ENCODE data around the gene RPE.
A peak's percentile ranks its signal among the peaks of the same experiment; 100 is the strongest.

RPE gene

DNA sequence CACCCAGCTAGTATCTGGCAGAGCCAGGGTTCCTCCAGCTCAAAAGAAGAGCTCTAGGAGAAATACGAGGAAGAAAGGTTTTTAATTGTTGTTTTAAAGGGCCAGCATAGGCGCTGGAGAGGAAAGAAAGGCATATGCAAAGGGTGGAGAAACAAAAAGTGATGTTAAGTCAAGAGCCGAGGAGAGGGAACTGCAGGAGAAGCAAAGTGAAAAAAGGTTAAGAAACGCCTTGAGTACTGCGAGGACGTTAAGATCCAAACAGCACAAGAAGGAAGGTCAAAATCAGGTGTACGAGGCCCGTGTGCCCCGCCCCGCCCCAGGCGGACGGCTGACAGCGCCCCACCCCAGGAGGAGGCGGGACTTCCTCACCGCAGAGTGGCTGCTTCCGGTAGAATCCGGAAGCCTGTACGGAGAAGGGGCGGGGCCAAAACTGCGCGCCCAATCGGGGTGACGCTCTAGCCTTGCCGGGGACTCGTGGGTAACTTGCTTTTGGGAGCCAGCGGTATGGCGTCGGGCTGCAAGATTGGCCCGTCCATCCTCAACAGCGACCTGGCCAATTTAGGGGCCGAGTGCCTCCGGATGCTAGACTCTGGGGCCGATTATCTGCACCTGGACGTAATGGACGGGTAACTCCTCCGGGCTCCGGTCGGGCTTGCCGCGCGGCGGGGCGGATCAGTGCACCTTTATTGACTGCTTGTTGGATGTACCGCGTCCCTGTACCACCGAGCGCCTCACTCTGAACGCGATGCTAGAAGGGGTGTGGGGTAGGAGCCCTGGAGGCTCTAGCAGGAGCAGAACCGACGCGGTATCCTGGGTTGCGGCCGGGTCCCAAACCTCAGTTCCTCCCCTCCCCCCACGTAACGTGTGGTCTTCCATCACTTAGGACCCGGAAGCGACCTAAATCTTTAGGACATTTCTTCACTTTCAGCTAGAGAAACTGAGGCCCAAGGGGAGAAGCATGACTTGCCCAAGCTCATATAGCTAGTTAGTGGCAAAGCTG is at the start of gene RPE:
Gene RPE, plus strand, starts transcription at position 481 of the 1,000 bp plus-strand sequence. Its CDS starts 24 bp downstream, at position 505.
- DNase-seq, result peak; percentile 95

DNA sequence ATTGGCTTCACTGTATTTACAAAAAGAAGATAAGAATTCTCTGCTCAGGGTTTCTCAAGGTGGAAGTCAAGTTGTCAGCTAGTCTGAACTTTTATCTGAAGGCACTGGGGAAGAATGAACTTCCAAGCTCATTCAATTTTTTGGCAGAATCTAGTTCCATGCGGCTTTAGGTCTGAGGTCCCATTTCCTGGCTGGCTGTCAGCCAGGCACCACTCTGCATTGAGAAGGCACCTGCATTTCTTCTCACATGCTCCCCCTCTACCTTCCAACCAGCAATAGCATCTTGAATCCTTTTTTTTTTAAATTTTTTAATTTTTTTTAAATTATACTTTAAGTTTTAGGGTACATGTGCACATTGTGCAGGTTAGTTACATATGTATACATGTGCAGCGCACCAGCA is 46.2 kb upstream of the RPE start:
- DNase-seq, result no peak

DNA sequence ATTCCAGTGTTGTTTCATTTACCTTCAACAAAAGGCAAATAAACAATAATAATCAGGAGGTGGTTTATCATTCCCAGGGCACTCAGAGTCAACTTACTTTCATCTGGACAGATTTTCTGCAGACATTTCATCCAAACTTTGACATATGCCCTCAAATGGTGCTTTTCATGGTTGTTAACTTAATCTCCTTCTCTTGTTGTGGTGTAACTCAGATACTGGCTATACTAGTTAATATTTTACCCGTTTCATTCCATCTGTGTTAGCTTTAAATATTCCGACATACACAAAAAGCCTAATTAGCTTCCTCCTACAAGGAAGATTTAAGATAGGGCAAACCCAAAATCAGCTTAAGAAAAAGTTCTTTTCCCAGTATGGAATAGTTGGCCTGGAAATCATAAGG is 44.4 kb upstream of the RPE start:
- DNase-seq, result no peak

DNA sequence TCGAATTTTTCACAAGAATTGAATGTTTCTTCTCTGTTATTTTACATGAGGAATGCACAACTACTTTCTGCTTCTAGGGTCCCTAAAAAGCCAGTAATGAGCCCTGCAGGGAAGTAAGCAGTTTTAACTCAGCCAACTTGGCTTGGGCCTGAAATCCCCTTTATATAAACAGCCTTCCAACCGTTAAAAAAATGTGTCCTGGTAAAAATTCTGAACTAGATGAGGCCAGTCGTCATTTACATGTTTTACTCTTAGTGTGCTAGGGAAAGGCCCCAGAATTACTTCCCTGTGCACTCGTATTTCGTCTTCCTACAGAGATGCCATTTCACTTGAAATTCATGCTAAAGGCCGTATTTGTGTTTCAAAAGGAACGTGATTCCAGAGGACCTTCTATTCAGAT is 42.4 kb upstream of the RPE start:
- DNase-seq, result no peak

DNA sequence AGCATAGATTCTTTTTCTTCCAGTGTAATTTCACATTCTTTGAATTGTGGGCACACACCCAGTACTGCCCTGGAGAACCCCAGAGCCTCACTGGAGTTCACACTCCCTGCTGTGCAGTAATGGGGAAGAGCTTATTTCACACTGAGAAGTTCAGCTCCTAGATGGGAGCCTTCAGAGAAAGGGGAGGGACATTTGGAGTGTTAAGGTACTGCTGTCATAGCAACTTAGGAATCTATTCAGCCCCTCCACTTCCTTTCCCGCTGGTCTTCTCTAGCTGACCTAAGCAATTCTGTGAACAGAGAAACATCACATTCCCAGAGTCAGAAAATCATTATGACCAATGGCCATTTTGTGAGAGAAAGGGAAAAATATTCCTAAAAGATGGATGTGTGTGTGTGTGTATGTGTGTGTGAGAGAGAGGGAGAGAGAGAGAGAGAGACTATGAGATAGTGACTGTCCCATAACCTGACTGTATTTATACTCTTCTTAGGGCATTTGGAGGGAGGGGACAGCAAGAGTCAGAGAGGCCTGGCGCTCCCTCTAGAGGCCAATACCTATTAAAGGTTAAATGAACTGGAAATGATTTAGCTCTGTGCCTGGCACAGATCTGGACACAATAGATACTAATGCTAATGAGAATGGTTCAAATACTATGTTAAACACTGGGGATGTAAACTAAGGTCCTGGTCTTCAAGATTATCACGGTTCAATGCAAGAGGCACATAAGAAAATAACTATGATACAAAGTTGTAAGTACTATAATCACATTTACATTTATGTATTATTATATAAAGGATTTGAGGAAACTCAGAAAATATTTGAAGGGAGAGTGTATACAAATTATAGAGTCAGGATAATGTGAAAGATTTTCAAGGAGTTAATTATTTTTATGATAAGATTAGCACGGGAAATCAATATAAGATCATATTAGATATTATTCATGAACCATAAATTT is 41.5 kb upstream of the RPE start:
- peak; percentile 25 for DNase-seq

DNA sequence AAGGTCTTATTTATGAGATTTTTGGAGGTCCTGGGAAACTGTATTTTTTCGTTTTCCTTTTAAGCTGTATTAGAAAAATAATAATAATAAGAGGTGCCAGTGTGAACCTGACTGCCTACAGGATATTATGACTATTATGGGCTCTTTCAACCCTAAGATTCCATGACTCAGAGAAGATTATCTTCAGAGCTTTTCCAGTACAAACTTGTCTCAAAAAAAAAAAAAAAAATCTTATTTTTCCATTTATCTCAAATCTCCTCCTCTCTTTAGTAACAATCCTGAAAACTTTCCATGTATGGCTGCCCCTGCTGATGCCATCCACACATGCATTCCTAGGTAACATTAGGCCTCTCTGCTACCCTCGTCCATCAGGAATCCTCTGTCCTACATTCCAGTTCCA is 36.7 kb upstream of the RPE start:
- no peak for DNase-seq

DNA sequence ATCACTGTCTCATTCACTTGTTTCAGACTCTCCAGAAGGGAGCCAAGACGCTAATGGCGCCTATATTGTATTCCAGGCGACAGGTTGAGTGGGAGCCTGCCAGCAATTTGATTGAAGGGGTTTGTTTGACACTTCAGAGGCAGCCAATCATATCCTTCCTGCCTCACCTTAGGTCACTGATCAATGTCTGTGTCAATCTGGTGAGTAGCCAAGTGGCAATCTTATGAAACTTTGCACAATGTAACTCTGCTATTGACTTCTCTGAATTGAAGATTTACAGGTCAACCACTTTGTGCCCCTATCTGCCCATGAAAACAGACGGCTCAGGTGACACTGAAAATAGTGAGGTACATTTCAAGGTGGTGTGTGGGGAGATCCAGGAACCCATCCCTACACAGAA is 32.7 kb upstream of the RPE start:
- no peak for DNase-seq

DNA sequence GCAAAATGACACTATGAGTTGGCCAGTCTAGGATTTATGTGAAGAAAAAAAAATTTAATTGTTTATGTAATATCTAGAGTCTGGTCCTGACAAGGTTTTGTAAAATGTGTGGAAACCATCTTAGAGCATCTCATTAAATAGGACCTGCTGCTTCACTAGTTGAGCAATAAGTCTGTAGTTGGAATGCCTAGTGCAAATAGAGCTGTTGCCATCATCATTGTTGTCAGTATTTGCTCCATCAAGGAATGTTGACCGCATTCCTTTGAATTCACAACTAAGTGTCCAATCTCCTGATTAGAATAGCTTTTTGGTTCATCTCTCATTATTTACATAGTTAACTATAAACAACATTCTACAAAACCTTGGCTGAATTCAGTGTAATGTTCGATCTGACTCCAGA is 32.2 kb upstream of the RPE start:
- no peak for DNase-seq

DNA sequence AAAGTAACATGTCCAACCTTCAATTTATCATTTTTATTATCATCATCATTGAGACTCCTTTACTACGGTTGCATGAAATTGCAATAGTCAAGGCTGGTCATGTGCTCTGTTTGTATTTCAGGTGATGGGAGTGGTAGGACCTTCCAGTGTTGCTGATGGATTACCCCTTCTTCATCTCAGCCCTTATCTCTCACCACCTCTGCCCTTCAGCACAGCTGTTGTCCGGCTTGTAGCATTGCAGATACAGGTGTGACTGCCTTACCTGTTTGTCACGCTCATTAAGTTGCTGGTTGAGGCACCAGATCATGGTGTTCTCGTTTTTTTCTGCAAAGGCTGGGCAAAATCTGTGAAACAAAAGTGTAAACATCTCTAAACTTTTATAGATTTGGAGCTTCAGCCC is 31.7 kb upstream of the RPE start:
- no peak for DNase-seq

DNA sequence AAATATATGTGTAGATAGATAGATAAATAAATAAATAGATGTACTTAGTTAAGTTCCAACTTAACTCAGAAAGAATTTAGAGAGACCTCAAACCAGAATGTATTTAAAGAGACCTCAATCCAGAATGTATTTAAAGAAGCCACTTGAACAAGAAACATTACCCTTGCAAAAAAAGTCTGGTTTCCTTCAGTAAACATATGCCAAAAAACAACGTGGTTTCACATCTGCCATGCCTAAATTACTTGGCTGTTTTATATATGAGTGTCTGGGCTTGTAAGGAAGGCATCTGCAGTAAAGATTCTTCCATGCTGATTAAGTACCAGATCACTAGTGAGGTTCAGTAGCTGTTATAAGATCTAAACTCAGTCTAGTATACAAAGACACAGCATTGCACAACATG is 29.1 kb upstream of the RPE start:
- DNase-seq, result no peak

DNA sequence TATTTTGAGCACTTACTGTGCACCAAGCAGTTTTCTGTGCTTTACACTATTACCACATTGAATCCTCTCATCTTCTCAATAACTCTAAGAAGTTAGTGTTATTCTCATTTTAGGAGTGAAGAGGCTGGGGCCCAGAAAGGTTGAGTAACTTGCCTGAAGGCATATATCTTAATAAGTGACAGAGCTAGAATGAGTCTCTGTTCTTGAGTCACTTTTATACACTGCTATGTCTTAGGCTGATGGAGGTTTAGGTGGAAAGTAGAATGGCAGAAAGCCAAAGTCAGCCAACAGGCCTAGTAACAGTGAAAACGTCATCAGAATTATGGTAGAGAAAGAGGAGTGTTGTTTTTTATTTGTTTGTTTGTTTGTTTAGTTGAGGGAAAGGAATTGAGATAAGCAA is 27.9 kb upstream of the RPE start:
- no peak for DNase-seq

DNA sequence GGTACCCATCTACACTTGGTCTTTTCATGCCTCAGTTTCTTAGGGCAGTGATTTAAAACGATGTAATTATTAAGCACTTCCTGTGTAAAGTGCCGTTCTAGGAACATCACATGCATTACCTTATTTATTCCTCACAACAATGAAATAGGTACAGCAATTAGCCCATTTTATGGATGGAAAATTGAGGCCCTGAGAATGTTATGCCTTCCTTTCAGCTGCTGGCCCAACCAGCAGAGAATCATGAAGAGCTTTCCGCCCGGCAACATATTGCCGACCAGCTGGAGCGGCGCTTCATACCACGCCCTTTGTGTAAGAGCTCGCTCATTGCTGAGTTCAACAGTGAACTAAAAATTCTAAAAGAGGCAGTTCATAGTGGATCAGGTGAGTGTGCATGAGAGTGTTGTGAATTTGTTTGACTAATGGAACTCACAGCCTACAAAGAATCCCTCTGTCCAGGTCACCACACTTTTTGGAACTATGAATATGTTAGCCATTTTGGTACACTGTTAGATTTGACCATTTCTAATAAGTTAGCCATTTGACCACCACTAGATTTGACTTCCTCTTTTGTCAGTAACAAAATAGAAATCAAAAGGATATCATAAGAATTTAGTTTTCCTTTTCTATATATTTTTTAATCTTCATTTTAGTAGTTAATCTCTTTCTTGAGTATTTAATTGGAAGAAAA is 25.6 kb upstream of the RPE start:
- DNase-seq, result no peak

DNA sequence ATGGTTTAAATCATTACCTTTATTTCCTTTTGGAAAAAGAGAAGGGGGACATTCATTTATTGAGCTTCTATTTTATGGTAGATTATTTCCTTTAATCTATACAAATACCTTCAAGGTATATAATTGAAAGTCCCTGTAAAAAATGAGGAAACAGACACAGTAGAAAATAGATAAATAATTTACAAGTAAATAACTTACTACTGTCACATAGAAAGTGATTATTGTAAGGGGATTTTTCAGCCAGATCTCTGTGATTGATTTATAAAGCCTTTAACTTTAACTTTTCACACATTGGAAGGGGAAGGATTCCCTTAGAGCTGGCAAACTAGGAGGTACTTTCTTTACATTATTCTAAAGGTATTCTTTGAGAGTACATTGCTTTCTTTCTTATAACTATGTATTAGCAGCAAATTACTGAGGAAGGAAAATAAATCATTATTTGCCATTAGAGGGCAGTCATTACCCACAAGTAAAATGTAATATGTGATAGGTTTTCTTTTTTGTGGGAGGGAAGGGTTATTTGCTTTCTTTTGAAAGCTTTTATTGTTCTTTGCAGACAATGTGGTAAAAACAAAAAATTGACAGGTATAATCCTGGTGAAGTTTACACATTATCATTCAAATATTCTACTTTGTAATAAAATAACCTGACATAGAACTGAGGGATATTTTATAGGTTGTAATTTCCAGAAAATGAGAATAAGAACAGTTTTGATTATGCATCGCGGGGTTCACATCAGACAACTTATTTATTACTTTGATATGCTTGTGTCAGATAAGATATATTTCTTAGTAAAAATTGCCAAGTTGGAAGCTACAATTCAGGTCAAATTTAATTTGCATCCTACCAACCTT is 24.8 kb upstream of the RPE start:
- no peak for DNase-seq

DNA sequence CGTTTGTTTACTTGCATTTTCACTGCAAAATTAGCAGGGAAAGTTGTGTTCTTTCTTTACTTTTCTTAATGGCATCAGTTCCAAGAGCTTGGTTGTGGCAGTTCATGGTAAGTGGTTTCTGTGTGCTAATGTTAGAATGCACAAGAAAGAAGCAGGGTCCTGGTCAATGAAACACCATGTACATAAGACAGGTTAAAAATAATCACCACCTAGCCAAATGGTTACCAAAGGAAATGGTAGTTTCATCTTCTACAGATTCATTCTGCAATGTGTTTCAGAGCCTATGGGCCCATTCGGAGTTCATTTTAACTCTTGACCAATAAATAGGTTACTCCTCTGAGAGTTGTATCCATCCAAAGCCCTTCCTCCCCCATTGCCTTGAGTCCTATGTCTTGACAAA is 18.1 kb upstream of the RPE start:
- no peak for DNase-seq

DNA sequence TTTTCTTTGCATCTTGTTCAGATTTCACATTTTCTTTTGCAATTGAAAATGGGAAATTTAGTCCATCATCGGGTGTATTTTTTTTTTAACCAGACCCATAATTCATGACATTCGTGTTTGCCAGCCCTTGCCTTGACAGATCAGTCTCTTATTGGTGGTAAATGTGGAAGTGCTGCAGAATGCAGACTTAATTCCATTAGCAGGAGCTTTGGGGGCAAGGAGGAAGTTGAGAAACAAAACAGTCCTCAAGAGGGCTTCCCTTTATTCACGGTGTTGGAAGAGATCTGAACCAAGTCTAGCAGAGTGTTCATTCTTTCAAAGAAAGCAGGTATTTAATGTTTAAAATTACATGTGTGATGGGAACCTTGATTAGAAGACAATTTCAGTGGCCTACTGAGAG is 16.6 kb upstream of the RPE start:
- peak; percentile 65 for DNase-seq

DNA sequence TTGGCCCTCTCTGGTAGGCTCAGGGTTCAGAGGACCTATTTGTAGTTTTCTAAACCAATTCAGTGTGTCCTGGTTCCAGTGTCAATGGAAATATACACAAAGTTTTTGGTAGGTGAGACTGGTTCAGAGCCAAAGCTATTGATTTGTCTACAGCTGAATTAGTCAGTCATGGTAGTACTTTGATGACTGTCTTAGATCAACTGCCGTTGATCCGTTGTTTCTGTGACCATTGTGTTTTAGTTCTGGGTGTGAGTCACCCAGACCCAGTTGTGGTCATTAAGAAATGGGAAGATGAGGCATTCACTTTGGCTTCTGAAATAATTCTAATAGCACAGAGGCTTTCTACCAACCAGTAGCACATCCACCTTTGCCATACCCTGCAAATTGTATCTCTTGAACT is 16.0 kb upstream of the RPE start:
- no peak for DNase-seq

DNA sequence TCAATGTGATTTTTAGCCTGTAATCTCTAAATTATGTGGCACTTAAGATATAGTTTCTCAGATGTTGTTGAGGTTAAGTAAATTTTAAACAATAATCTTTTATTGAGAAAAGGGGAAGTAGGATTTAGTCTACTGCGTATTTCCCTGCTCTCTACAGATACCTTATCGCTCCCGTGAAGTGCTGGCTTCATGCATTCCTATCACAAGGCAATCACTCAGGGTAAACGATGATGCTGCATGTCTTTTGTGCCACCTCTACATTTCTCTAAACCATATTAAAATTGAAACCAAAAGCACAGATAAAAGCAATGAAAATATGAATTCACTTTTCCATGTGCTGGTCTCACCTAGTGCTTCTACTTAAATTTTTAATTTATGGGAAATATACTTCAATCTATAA is 14.4 kb upstream of the RPE start:
- DNase-seq, result no peak

DNA sequence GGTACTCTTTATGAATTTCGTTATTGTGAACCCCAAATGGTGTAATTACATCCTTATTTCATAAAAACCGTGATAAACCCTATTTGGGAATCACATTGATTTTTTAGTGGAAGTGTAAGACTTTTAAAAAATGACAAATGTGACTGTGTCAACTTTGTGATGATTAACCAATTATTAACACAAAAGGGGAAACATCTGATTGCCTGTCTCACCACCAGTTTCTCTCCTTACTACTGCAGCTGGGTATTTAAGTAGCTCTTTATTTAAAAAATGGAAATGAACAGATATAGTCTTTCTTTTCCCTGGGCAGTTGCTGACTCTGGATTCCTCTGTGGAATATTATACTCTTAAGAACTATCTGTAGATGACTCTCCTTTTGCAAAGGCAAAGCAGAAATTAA is 11.6 kb upstream of the RPE start:
- DNase-seq, result no peak

DNA sequence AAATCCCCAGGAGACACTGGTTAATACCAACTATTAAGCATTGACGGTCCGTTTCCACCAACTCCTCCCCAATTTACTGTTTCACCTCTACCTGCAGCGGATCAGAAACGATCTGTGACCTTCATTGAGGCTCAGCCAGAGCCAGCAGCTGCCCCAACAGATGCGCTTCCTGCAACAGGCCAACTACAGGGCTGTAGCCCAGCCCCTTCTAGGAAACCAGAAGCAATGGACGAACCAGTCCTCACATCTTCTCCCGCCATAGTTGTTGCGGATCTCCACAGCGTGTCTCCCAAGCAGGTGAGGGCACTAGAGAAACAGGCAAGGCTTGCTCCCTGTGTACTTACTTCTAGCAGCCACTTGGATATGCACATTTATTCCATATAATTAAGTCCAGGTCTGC is 8.5 kb upstream of the RPE start:
- no peak for DNase-seq

DNA sequence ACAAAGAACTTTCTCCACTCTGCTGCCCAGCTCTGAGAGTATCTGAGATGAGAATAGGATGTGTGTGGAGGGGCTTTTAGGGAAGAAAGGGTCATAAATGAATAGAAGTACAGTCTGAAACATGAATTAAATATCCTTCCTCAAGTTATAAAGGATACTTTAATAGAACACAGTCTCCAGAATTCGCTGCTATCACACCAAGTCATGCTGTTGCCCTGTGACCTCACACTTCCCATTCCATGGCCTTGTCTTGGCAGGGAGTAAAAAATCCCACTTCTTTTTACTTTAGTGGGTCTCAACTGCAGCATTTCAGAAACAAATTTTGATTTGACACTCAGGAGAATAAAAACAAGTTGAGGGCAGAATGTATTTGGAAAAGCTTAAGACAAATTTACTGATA is 3.8 kb upstream of the RPE start:
- no peak for DNase-seq

DNA sequence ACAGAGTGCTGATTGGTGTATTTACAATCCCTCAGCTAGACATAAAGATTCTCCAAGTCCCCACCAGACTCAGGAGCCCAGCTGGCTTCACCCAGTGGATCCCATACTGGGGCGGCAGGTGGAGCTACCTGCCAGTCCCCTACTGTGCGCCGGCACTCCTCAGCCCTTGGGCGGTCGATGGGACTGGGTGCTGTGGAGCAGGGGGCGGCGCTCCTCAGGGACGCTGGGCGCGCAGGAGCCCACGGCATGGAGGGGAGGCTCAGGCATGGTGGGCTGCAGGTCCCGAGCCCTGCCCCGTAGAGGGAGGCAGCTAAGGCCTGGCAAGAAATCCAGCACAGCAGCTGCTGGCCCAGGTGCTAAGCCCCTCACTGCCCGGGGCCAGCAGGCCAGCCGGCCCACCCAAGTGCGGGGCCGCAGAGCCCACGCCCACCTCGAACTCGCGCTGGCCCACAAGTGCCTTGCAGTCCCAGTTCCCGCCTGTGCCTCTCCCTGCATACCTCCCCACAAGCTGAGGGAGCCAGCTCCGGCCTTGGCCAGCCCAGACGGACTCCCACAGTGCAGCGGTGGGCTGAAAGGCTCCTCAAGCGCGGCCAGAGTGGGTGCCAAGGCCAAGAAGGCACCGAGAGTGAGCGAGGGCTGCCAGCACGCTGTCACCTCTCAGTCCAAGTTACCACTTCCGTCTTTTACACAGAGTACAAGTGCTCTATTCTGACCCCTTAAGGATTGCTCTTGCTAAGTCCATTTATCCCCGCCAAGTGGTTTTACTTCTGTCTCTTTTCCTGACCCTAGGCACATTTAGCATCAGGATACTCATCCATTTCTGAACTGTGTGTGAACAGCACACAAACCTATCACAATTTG is 1.7 kb upstream of the RPE start:
- DNase-seq, result no peak
